GM23338 (cell line): ENCODE data around the gene RAC2. TPM values are rescaled to one million over a fixed set of nuclear protein-coding genes. Genes with fewer than 3 reads are reported as not detected.

Source experiments
- ATAC-seq: fragments of 200-7000 bp; cut with Tn5 transposase; 3 replicates; pipeline ENCODE4 v1.9.1; 2020
- DNase-seq: peaks from one replicate; pipeline ENCODE4 v3.0.0-alpha.2; 2015; ENCODE audit warnings: low spot score
- H2AFZ ChIP-seq: fragments of 200-600 bp; sonication (generic); 2 replicates; pipeline ENCODE4 v1.8.0; 2016; ENCODE audit warnings: antibody characterized with exemption, mild to moderate bottlenecking, moderate library complexity
- H3F3A ChIP-seq: fragments of 200-600 bp; sonication (generic); replicated peaks from 2 replicates; pipeline ENCODE4 v1.8.0; 2017; ENCODE audit warnings: antibody characterized with exemption, mixed run types, low read depth
- H3K27ac ChIP-seq: fragments of 200-600 bp; sonication (generic); 2 replicates; pipeline ENCODE4 v1.6.1; 2016; ENCODE audit warnings: low read depth
- H3K27me3 ChIP-seq: fragments of 200-600 bp; sonication (generic); 2 replicates; pipeline ENCODE4 v1.8.0; 2016; ENCODE audit warnings: mild to moderate bottlenecking, mixed run types, moderate library complexity; ENCODE audit not compliant: insufficient read depth
- H3K36me3 ChIP-seq: fragments of 200-600 bp; sonication (generic); 2 replicates; pipeline ENCODE4 v1.8.0; 2016; ENCODE audit warnings: mild to moderate bottlenecking; ENCODE audit not compliant: insufficient read depth
- H3K4me1 ChIP-seq: fragments of 200-600 bp; sonication (generic); 2 replicates; pipeline ENCODE4 v1.8.0; 2016; ENCODE audit warnings: mild to moderate bottlenecking, moderate library complexity; ENCODE audit not compliant: insufficient read depth
- H3K4me2 ChIP-seq: fragments of 200-600 bp; sonication (generic); 2 replicates; pipeline ENCODE4 v1.7.1; 2017; ENCODE audit warnings: mixed run types
- H3K4me3 ChIP-seq: fragments of 200-600 bp; sonication (generic); 2 replicates; pipeline ENCODE4 v1.6.1; 2016; ENCODE audit warnings: mixed run types
- H3K79me2 ChIP-seq: fragments of 200-600 bp; sonication (generic); replicated peaks from 2 replicates; pipeline ENCODE4 v1.8.0; 2017; ENCODE audit warnings: mild to moderate bottlenecking; ENCODE audit not compliant: insufficient read depth
- H3K9me2 ChIP-seq: fragments of 200-600 bp; sonication (generic); 2 replicates; pipeline ENCODE4 v1.8.0; 2017; ENCODE audit not compliant: insufficient read depth
- H4K20me1 ChIP-seq: fragments of 200-600 bp; sonication (generic); replicated peaks from 2 replicates; pipeline ENCODE4 v1.8.0; 2017; ENCODE audit warnings: mild to moderate bottlenecking; ENCODE audit not compliant: insufficient read depth
- H3K27ac Mint-ChIP-seq: 2 replicates; pipeline ENCODE4 v1.8.0; 2020; ENCODE audit warnings: inconsistent platforms, mild to moderate bottlenecking, moderate library complexity, mixed read lengths
- H3K27me3 Mint-ChIP-seq: 3 replicates; pipeline ENCODE4 v1.8.0; 2022; ENCODE audit warnings: low read depth, mild to moderate bottlenecking, moderate library complexity, mixed read lengths, inconsistent platforms; ENCODE audit not compliant: insufficient read depth, poor library complexity
- H3K36me3 Mint-ChIP-seq: 3 replicates; pipeline ENCODE4 v1.8.0; 2021; ENCODE audit warnings: low read depth, mild to moderate bottlenecking, inconsistent platforms, moderate library complexity, mixed read lengths
- H3K4me1 Mint-ChIP-seq: 3 replicates; pipeline ENCODE4 v1.8.0; 2020; ENCODE audit warnings: mild to moderate bottlenecking, inconsistent platforms, mixed read lengths
- H3K4me3 Mint-ChIP-seq: 3 replicates; pipeline ENCODE4 v1.8.0; 2021; ENCODE audit warnings: moderate library complexity, mild to moderate bottlenecking, inconsistent platforms, mixed read lengths
- H3K9me3 Mint-ChIP-seq: 3 replicates; pipeline ENCODE4 v1.8.0; 2020; ENCODE audit warnings: moderate library complexity, mild to moderate bottlenecking, inconsistent platforms, mixed read lengths
- CREB1 ChIP-seq: fragments of 250-450 bp; sonication (Bioruptor Pico); IDR thresholded peaks from 2 replicates; pipeline ENCODE4 v1.5.0; 2020; ENCODE audit warnings: low read depth, mild to moderate bottlenecking, moderate library complexity
- EZH2 ChIP-seq: fragments of 200-600 bp; sonication (generic); IDR thresholded peaks from one replicate; pipeline ENCODE4 v1.8.0; 2017; ENCODE audit warnings: antibody characterized with exemption, mild to moderate bottlenecking, low read depth; ENCODE audit not compliant: unreplicated experiment
- EZH2phosphoT487 ChIP-seq: fragments of 200-600 bp; sonication (generic); IDR thresholded peaks from one replicate; pipeline ENCODE4 v1.8.1; 2018; ENCODE audit warnings: antibody characterized with exemption; ENCODE audit not compliant: unreplicated experiment
- JUNB ChIP-seq: IDR thresholded peaks from one replicate; pipeline ENCODE4 v1.6.1; 2016; ENCODE audit warnings: antibody characterized with exemption; ENCODE audit not compliant: unreplicated experiment
- NANOG ChIP-seq: IDR thresholded peaks from 2 replicates; pipeline ENCODE4 v1.6.1; 2016; ENCODE audit warnings: antibody characterized with exemption, borderline replicate concordance
- POLR2AphosphoS5 ChIP-seq: IDR thresholded peaks from 2 replicates; pipeline ENCODE4 v1.6.1; 2016; ENCODE audit warnings: antibody characterized with exemption, low read depth
- STAT1 ChIP-seq: IDR thresholded peaks from one replicate; pipeline ENCODE4 v1.6.1; 2016; ENCODE audit warnings: antibody characterized with exemption; ENCODE audit not compliant: unreplicated experiment
- ZNF114 ChIP-seq: fragments of 250-450 bp; sonication (Bioruptor Pico); IDR thresholded peaks from 2 replicates; pipeline ENCODE4 v1.5.0; 2020; ENCODE audit warnings: mild to moderate bottlenecking, moderate library complexity
- ZNF331 ChIP-seq: fragments of 250-450 bp; sonication (Bioruptor Pico); IDR thresholded peaks from 2 replicates; pipeline ENCODE4 v1.5.0; 2020; ENCODE audit warnings: low read depth, mild to moderate bottlenecking, moderate library complexity
- ZNF462 ChIP-seq: fragments of 250-450 bp; sonication (Bioruptor Pico); IDR thresholded peaks from 2 replicates; pipeline ENCODE4 v1.5.0; 2020; ENCODE audit warnings: mild to moderate bottlenecking, moderate library complexity
- polyA plus RNA-seq: library from polyadenylated mRNA; unstranded; fragments of >200 nt; fragmentation: Nextera tagmentation; extraction: Ambion mirVana; gene quantifications from 2 replicates; pipeline ENCODE4 v1.2.1, GENCODE V29; 2016
- total RNA-seq: library from RNA; depleted of rRNA; stranded (reverse); fragments of >200 nt; shearing (Covaris generic); gene quantifications from 2 replicates; pipeline ENCODE4 v1.2.3, GENCODE V29; 2014
- TF ChIP-seq, protein P1 (sequence below): IDR thresholded peaks from 2 replicates; pipeline ENCODE4 v1.6.1; 2016; ENCODE audit warnings: antibody characterized with exemption
- TF ChIP-seq, protein P2 (sequence below): IDR thresholded peaks from one replicate; pipeline ENCODE4 v1.6.1; 2018; ENCODE audit warnings: antibody characterized with exemption; ENCODE audit not compliant: unreplicated experiment
- TF ChIP-seq, protein P3 (sequence below), 2 experiments: fragments of 200-600 bp in 1 of 2; sonication (generic) in 1 of 2; conservative IDR thresholded peaks; 2 replicates each; pipeline versions ENCODE4 v1.5.1 to v1.6.1; 2016 to 2017; ENCODE audit warnings: antibody characterized with exemption in 2 of 2, low read depth in 2 of 2, mild to moderate bottlenecking in 2 of 2, moderate library complexity in 1 of 2

RAC2 gene
- total and polyA plus RNA-seq, 2 experiments from 2014 or later: 2.4 to 2.7 TPM

DNA sequence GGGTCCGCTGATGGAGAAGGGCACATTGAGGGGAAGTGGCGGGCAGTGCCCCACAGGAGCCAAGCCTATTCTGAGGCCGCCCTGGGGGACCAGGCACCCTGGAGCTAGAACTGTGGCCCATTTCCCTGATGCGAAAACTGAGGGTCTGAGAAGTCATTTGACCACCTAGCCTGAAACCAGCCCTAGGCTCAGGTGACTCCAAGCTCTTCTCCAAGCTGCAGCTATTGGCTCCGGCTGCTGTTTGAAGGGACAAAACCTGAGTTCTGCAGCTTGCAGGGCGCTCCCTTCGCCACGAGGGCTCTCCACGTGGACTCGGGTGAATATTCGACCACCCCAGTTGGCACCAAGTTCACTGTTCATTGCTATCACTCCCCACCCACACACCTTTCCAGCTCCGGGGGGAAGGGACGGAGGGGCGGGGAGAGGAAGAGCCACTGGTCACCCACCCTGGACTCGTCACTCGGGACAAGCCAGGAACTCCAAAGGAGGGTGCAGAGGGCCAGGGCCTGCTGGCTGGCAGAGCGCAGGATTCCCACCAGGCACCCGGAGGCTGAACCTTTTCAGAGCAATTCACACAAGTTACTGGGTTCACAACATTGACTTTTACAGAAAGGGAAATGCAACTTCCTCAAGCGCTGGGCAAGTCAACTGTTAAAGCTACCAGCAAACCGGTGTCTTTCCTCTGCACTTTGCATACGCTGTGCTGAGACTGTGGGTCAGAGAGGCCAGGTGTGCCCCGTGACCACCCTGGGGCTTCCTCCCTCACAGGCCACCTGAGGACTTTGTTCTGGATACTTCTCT lies 1.1 kb upstream of the RAC2 start:
- Mint-ChIP-seq H3K9me3 (no peaks in the 10 kb centered on the region), H3K27me3 (peaks cover 10% of the 10 kb centered on the region), H3K4me3 (no peak overlapping the region), H3K27ac (no peak overlapping the region), H3K36me3 (no peaks in the 10 kb centered on the region), H3K4me1 (peaks cover 23% of the 10 kb centered on the region)
- H3K36me3 ChIP-seq: no peaks in the 10 kb centered on the region
- TF ChIP-seq JUNB (no peak), ZNF114 (CRISPR knock-in tag) (no peak), CREB1 (no peak), NANOG (no peak), ZNF462 (CRISPR knock-in tag) (no peak), STAT1 (no peak), ZNF331 (CRISPR knock-in tag) (no peak), POLR2AphosphoS5 (no peak), EZH2 (no peak), EZH2phosphoT487 (no peak)
- TF ChIP-seq, protein P1, sequence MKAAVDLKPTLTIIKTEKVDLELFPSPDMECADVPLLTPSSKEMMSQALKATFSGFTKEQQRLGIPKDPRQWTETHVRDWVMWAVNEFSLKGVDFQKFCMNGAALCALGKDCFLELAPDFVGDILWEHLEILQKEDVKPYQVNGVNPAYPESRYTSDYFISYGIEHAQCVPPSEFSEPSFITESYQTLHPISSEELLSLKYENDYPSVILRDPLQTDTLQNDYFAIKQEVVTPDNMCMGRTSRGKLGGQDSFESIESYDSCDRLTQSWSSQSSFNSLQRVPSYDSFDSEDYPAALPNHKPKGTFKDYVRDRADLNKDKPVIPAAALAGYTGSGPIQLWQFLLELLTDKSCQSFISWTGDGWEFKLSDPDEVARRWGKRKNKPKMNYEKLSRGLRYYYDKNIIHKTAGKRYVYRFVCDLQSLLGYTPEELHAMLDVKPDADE: no peak
- TF ChIP-seq, protein P2, sequence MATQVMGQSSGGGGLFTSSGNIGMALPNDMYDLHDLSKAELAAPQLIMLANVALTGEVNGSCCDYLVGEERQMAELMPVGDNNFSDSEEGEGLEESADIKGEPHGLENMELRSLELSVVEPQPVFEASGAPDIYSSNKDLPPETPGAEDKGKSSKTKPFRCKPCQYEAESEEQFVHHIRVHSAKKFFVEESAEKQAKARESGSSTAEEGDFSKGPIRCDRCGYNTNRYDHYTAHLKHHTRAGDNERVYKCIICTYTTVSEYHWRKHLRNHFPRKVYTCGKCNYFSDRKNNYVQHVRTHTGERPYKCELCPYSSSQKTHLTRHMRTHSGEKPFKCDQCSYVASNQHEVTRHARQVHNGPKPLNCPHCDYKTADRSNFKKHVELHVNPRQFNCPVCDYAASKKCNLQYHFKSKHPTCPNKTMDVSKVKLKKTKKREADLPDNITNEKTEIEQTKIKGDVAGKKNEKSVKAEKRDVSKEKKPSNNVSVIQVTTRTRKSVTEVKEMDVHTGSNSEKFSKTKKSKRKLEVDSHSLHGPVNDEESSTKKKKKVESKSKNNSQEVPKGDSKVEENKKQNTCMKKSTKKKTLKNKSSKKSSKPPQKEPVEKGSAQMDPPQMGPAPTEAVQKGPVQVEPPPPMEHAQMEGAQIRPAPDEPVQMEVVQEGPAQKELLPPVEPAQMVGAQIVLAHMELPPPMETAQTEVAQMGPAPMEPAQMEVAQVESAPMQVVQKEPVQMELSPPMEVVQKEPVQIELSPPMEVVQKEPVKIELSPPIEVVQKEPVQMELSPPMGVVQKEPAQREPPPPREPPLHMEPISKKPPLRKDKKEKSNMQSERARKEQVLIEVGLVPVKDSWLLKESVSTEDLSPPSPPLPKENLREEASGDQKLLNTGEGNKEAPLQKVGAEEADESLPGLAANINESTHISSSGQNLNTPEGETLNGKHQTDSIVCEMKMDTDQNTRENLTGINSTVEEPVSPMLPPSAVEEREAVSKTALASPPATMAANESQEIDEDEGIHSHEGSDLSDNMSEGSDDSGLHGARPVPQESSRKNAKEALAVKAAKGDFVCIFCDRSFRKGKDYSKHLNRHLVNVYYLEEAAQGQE: no peak
- TF ChIP-seq, protein P3, sequence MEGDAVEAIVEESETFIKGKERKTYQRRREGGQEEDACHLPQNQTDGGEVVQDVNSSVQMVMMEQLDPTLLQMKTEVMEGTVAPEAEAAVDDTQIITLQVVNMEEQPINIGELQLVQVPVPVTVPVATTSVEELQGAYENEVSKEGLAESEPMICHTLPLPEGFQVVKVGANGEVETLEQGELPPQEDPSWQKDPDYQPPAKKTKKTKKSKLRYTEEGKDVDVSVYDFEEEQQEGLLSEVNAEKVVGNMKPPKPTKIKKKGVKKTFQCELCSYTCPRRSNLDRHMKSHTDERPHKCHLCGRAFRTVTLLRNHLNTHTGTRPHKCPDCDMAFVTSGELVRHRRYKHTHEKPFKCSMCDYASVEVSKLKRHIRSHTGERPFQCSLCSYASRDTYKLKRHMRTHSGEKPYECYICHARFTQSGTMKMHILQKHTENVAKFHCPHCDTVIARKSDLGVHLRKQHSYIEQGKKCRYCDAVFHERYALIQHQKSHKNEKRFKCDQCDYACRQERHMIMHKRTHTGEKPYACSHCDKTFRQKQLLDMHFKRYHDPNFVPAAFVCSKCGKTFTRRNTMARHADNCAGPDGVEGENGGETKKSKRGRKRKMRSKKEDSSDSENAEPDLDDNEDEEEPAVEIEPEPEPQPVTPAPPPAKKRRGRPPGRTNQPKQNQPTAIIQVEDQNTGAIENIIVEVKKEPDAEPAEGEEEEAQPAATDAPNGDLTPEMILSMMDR (conservative IDR thresholded peaks at IDR 0.05; ENCODE audit: low read depth in 2 of 2): no peak
- H3F3A ChIP-seq: no peaks in the 10 kb centered on the region
- H3K9me2 ChIP-seq: no peaks in the 10 kb centered on the region
- H3K4me1 ChIP-seq: peaks cover 7% of the 10 kb centered on the region; the same call in 1 of the 2 replicates
- no peaks in the 10 kb centered on the region for H3K27me3 ChIP-seq
- no peak overlapping the region for H3K4me2 ChIP-seq
- DNase-seq: no peak
- peak; percentile 27; the same call in 2 of the 3 replicates for ATAC-seq
- no peaks in the 10 kb centered on the region for H4K20me1 ChIP-seq
- no peak overlapping the region for H3K4me3 ChIP-seq
- H3K79me2 ChIP-seq: no peaks in the 10 kb centered on the region
- H3K27ac ChIP-seq: no peak overlapping the region
- no peak overlapping the region; the same call in 1 of the 2 replicates for H2AFZ ChIP-seq
